ENCODE measurements around the gene ADCY4. TPM values are rescaled to one million over a fixed set of nuclear protein-coding genes. Genes with fewer than 3 reads are reported as not detected.

The ADCY4 gene
- total and polyA plus RNA-seq, 2 of the 13 experiments (the other 11 are each of a cell fraction or from before 2014, with no cell fraction given): 0.03 TPM; not detected in 1

DNA sequence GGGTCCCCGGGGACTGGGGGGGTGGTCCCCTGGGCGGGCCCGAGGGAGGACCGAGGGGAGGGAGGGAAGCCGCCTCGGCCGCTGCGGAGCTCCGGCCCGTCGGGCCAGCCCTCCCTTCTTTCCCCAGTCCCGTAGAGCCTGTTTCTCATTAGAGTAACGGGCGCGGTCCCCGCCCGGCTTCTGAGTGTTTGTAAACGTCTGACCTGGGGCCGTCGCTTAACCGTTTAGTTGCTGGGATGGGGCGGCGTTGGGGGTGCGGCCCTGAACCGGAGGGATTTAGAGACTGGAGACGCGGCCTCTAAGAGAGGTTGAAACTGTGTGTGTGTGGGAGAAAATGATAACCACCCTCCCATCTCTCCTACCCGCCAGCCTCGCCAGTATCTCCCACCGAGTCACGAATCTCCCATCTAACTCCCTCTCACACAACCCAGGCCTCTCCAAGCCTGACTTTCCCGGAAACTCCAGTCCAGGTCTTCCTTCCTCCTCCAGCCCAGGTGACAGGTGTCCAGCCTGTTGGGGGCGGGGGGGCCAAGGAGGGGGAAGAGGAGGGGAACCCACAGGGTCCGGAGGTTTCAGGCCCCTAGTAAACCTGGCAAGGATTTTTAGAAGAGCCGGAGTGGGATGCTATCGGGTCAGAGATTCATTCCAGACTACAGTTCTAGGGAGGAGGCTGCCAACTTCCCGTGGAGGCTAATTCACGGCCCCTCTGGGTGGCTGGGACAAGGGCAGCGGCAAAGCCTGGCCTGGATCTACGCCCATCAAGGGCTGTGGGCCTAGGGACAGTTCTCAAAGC lies 32.0 kb upstream of the ADCY4 start (continued):
- TF ChIP-seq ZMYM4 (CRISPR knock-in tag; IDR thresholded peaks at IDR 0.05) (peak; percentile 58), HNRNPL (IDR thresholded peaks at IDR 0.05; ENCODE audit: low read depth, low read length) (0 out of 2 replicates have a peak, but pooled peaks have one; percentile 9), KLF12 (CRISPR knock-in tag; IDR thresholded peaks at IDR 0.05; ENCODE audit: borderline replicate concordance) (peak; percentile 64; the same call in 1 of the 2 replicates), BCL3 (CRISPR knock-in tag; IDR thresholded peaks at IDR 0.05) (peak; percentile 22; the same call in 1 of the 2 replicates), RFX1 (IDR thresholded peaks at IDR 0.05) (no peak), EP300 (IDR thresholded peaks at IDR 0.05; ENCODE audit: low read depth in 2 of 2, low read length in 2 of 2) (peak in 1 of 2 experiments; percentile 29; a peak in 1 of 4 replicates), EP300 (CRISPR knock-in tag; IDR thresholded peaks at IDR 0.05; ENCODE audit: borderline replicate concordance) (no peak), PBX3 (CRISPR knock-in tag; IDR thresholded peaks at IDR 0.05; ENCODE audit: borderline replicate concordance) (no peak), ZNF781 (CRISPR knock-in tag; IDR thresholded peaks at IDR 0.05; ENCODE audit: borderline replicate concordance, not compliant biosample characterization) (peak; percentile 87), ZNF652 (CRISPR knock-in tag; IDR thresholded peaks at IDR 0.05; ENCODE audit: borderline replicate concordance, low read depth) (peak; percentile 98), ZNF430 (CRISPR knock-in tag; IDR thresholded peaks at IDR 0.05) (no peak; the same call in 1 of the 2 replicates), CAMTA2 (CRISPR knock-in tag; IDR thresholded peaks at IDR 0.05; ENCODE audit: borderline replicate concordance) (0 out of 2 replicates have a peak, but pooled peaks have one; percentile 70), NFIB (CRISPR knock-in tag; IDR thresholded peaks at IDR 0.05; ENCODE audit: borderline replicate concordance) (no peak), ZBTB34 (CRISPR knock-in tag; IDR thresholded peaks at IDR 0.05) (peak; percentile 83; the same call in 1 of the 2 replicates), ZNF713 (CRISPR knock-in tag; IDR thresholded peaks at IDR 0.05) (0 out of 2 replicates have a peak, but pooled peaks have one; percentile 75), NFRKB (IDR thresholded peaks at IDR 0.05) (no peak), TEAD3 (CRISPR knock-in tag; optimal IDR thresholded peaks at IDR 0.05; ENCODE audit: borderline replicate concordance) (peak; percentile 46)
- TF ChIP-seq, protein P1, sequence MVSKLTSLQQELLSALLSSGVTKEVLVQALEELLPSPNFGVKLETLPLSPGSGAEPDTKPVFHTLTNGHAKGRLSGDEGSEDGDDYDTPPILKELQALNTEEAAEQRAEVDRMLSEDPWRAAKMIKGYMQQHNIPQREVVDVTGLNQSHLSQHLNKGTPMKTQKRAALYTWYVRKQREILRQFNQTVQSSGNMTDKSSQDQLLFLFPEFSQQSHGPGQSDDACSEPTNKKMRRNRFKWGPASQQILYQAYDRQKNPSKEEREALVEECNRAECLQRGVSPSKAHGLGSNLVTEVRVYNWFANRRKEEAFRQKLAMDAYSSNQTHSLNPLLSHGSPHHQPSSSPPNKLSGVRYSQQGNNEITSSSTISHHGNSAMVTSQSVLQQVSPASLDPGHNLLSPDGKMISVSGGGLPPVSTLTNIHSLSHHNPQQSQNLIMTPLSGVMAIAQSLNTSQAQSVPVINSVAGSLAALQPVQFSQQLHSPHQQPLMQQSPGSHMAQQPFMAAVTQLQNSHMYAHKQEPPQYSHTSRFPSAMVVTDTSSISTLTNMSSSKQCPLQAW (CRISPR knock-in tag; IDR thresholded peaks at IDR 0.05): peak; percentile 83

Measured in HepG2 (cell line).